Measurements from ENCODE around the gene PRPSAP2. TPM values are rescaled to one million over a fixed set of nuclear protein-coding genes. Genes with fewer than 3 reads are reported as not detected.

Gene PRPSAP2
- total RNA-seq, 4 donors from 2014 or later, result 20.9 to 27.6 (median 23.4) TPM

DNA sequence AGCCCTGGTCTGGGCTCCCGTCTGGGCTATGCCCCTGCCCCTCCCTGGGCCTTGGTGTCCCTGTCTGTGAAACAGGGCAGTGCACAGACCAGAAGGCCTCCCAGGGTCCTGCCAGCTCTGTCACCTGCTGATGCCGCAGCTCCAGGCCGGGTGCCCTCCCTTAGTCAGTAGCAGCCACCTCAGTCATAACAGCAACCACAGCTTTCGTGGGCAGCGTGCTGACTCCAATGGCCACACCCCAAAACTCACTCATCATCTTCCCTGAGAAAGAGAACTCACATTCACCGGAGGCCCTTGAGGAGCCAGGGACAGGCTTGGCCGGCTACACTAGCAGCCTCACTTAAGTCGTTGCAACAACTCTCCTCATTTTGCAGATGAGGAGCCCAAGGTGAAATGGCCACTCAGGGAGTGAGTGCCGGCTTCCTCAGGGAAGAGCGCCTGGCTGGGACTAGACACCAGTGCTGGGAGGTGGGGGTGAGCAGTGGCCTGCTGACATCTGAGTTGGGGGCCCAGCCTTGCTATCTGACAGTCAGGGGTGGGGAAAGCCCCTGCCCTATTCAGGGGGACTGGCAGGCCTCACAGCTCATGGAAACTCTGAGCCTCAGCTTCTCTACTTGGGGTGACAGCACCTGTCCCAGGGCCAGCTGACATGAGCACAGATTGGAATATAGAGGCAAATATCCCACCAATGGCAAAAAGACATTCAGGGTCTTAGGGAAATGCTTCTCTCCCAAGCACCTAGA is 116.6 kb downstream of the PRPSAP2 start:
- no peak for TF ChIP-seq POLR2A (IDR thresholded peaks at IDR 0.05)
- no peak for TF ChIP-seq POLR2AphosphoS5 (IDR thresholded peaks at IDR 0.05)

GRCh38 chr17:18975597-18975996 is 117.7 kb downstream of the PRPSAP2 start:
- Histone ChIP-seq H3K27ac (no peak overlapping the region), H3K27me3 (no peaks in the 10 kb centered on the region), H3K4me1 (no peaks in the 10 kb centered on the region), H3K9me3 (no peaks in the 10 kb centered on the region), H3K36me3 (peaks cover 0 to 45% of the 10 kb centered on the region in 2 donors), H3K4me3 (no peak overlapping the region)
- WGBS, 2 donors (ENCODE audit: low coverage in 1 of 2), result 84 to 100% methylated on average over 1 to 8 of the region's 13 CpGs
- TF ChIP-seq EP300 (IDR thresholded peaks at IDR 0.05) (no peak), POLR2AphosphoS5 (IDR thresholded peaks at IDR 0.05) (no peak), POLR2A (IDR thresholded peaks at IDR 0.05) (no peak), CTCF (IDR thresholded peaks at IDR 0.05) (no peak)
- no peak for ATAC-seq

More for the DNA sequence above, 116.6 kb downstream of the PRPSAP2 start:
- Histone ChIP-seq H3K4me1 (no peaks in the 10 kb centered on the region), H3K36me3 (peaks cover 0 to 42% of the 10 kb centered on the region in 2 donors), H3K27ac (no peak overlapping the region), H3K27me3 (no peaks in the 10 kb centered on the region), H3K9me3 (no peaks in the 10 kb centered on the region), H3K4me3 (no peak overlapping the region)
- no peak for ATAC-seq
- WGBS, 2 donors (ENCODE audit: low coverage in 1 of 2), result 93 to 100% methylated on average over 1 to 3 of the region's 10 CpGs

DNA sequence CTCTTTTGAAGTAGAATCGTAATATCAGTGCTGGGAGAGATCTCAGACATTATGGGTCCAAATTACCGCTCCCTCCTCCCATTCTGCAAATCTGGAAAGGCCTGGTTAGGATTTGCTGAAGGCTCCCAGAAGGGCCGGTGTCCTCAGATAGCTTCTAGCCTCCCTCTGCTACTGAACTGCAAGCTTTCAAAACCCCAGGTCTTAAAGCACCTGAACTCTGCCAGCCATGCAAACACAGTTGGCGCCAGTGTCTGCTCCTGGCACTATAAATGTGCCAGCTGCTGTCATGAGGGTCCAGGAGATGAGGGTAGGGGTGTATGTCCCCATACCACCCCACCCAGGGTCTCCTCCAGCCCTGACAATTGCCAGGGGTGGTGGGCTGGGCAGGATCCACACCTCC is 118.3 kb downstream of the PRPSAP2 start:
- TF ChIP-seq EP300 (IDR thresholded peaks at IDR 0.05) (no peak), POLR2A (IDR thresholded peaks at IDR 0.05) (no peak), POLR2AphosphoS5 (IDR thresholded peaks at IDR 0.05) (no peak), CTCF (IDR thresholded peaks at IDR 0.05) (no peak)
- Histone ChIP-seq H3K36me3 (peaks cover 0 to 41% of the 10 kb centered on the region in 2 donors), H3K4me1 (no peaks in the 10 kb centered on the region), H3K9me3 (no peaks in the 10 kb centered on the region), H3K4me3 (no peak overlapping the region), H3K27me3 (no peaks in the 10 kb centered on the region), H3K27ac (no peak overlapping the region)
- no peak for ATAC-seq
- WGBS, 2 donors (ENCODE audit: low coverage in 1 of 2), result 67% methylated on average over 3 of the region's 4 CpGs; no CpG with 5 or more reads in 1 of the 2 donors

GRCh38 chr17:18977021-18977420 is 119.1 kb downstream of the PRPSAP2 start:
- H3K27me3 ChIP-seq, result no peaks in the 10 kb centered on the region
- H3K27ac ChIP-seq, result no peak overlapping the region
- WGBS, 2 donors (ENCODE audit: low coverage in 1 of 2), result 95% methylated on average over 3 of the region's 4 CpGs; no CpG with 5 or more reads in 1 of the 2 donors
- no peak for ATAC-seq
- H3K9me3 ChIP-seq, result no peaks in the 10 kb centered on the region
- no peak overlapping the region for H3K4me3 ChIP-seq
- H3K36me3 ChIP-seq, result peaks cover 0 to 38% of the 10 kb centered on the region in 2 donors
- TF ChIP-seq EP300 (IDR thresholded peaks at IDR 0.05), result no peak
- no peak for TF ChIP-seq POLR2A (IDR thresholded peaks at IDR 0.05)
- TF ChIP-seq POLR2AphosphoS5 (IDR thresholded peaks at IDR 0.05), result no peak
- no peaks in the 10 kb centered on the region for H3K4me1 ChIP-seq

GRCh38 chr17:18977646-18978045 is 119.7 kb downstream of the PRPSAP2 start:
- H3K36me3 ChIP-seq, result peaks cover 0 to 38% of the 10 kb centered on the region in 2 donors
- H3K4me1 ChIP-seq, result no peaks in the 10 kb centered on the region
- H3K4me3 ChIP-seq, result no peak overlapping the region
- TF ChIP-seq EP300 (IDR thresholded peaks at IDR 0.05) (no peak), POLR2AphosphoS5 (IDR thresholded peaks at IDR 0.05) (no peak), CTCF (IDR thresholded peaks at IDR 0.05) (no peak), POLR2A (IDR thresholded peaks at IDR 0.05) (no peak)
- ATAC-seq, result no peak
- 89% methylated on average over 4 of the region's 19 CpGs; no CpG with 5 or more reads in 1 of the 2 donors for WGBS, 2 donors (ENCODE audit: low coverage in 1 of 2)
- no peaks in the 10 kb centered on the region for H3K9me3 ChIP-seq
- no peak overlapping the region for H3K27ac ChIP-seq
- no peaks in the 10 kb centered on the region for H3K27me3 ChIP-seq

GRCh38 chr17:18978050-18978449 is 120.1 kb downstream of the PRPSAP2 start:
- TF ChIP-seq POLR2A (IDR thresholded peaks at IDR 0.05), result no peak
- no peak for TF ChIP-seq EP300 (IDR thresholded peaks at IDR 0.05)
- TF ChIP-seq POLR2AphosphoS5 (IDR thresholded peaks at IDR 0.05), result no peak
- TF ChIP-seq CTCF (IDR thresholded peaks at IDR 0.05), result no peak
- H3K27me3 ChIP-seq, result no peaks in the 10 kb centered on the region
- ATAC-seq, result no peak
- H3K27ac ChIP-seq, result no peak overlapping the region
- H3K4me1 ChIP-seq, result no peaks in the 10 kb centered on the region
- H3K36me3 ChIP-seq, result peaks cover 0 to 38% of the 10 kb centered on the region in 2 donors
- 80% methylated on average over 1 of the region's 13 CpGs; no CpG with 5 or more reads in 1 of the 2 donors for WGBS, 2 donors (ENCODE audit: low coverage in 1 of 2)
- H3K9me3 ChIP-seq, result no peaks in the 10 kb centered on the region
- H3K4me3 ChIP-seq, result no peak overlapping the region

Measured in gastroesophageal sphincter (tissue), 4 donors.